ENCODE data around the gene EHBP1.

The EHBP1 gene

DNA sequence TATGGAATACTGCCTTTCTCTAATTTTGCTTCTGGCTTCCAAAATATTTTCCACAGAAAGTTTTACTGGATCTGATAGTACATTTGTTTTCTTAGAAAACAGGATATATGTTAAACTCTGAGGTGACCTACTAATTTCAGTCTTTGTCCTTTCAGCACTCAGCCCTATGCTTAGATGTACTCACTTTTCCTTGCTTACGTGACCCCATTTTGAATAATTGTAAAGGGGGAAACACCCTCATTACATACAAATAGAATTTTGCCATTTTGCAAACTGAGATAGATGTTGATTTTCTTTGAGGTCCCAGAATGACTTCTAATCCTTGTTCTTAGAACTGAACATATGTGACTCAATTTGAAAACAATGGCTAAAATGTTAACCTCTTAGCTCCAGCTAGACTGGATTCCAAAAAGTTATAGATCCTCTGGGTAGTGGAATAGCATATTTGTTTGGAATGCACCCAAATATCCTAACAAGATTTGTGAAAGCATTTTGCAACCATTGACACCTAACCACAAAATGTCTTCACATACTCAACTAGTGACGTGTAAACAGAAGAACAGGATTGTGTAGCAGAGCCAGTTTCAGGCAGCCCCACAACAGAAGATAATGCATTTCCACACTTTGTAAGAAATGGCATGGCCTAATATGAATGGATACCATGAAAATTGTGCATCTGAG, 44.8 kb upstream of the EHBP1 start:
- WGBS, 2 donors (ENCODE audit: extremely low coverage in 2 of 2, insufficient read length in 2 of 2, insufficient replicate concordance in 1 of 2), result no CpG with 5 or more reads among the region's 2 CpGs
- DNase-seq (ENCODE audit: low spot score), result no peak
- no peak overlapping the region for H3K27ac ChIP-seq (replicated peaks; ENCODE audit: low read length)

DNA sequence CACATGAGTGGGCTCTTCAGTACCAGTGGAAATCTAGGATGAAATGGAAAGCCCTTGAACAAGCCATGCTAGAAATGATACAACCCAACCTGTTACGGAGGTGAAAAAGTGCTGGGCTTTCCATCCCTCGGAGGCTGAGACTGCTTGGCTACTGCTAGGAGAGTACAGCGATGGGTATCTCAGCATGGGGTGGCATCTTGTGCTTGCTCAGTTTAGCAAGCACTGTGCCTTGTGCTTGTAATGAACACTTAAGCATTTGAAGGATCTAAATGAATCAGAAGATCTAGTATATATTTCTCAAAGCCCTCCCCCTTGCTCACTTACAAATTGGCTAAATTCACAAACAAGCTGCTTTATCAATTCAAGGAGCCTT, 44.3 kb upstream of the EHBP1 start:
- Histone ChIP-seq H2AK5ac (ENCODE audit: low read depth, low read length) (no peak overlapping the region), H3K9me3 (replicated peaks in 1 of 2; ENCODE audit: control insufficient read depth in 2 of 2, insufficient read depth in 1 of 2, low read depth in 1 of 2, low read length in 2 of 2) (no peaks in the 10 kb centered on the region), H3K9ac (ENCODE audit: low read depth, low read length, poor library complexity) (no peak overlapping the region), H3K27me3 (ENCODE audit: control insufficient read depth in 3 of 3, insufficient read depth in 3 of 3, low read depth in 1 of 3, low read length in 3 of 3) (no peaks in the 10 kb centered on the region), H3K79me1 (ENCODE audit: low read depth, low read length) (no peaks in the 10 kb centered on the region), H3K4ac (ENCODE audit: low read length) (no peak overlapping the region), H3K27ac (replicated peaks; ENCODE audit: low read length) (no peak overlapping the region), H4K8ac (ENCODE audit: low read depth, low read length) (no peak overlapping the region), H4K91ac (ENCODE audit: low read depth, low read length, poor library complexity) (no peak overlapping the region), H2AFZ (ENCODE audit: low read length) (peak overlapping the region; percentile 2), H2BK5ac (ENCODE audit: low read length) (no peak overlapping the region), H3K4me1 (ENCODE audit: control insufficient read depth in 2 of 2, insufficient read depth in 1 of 2, low read depth in 1 of 2, low read length in 2 of 2) (peaks cover 3 to 22% of the 10 kb centered on the region in 2 donors), H2BK15ac (ENCODE audit: low read length) (no peak overlapping the region), H3K18ac (ENCODE audit: low read length) (no peak overlapping the region), H2BK12ac (ENCODE audit: low read length) (no peak overlapping the region), H3K14ac (ENCODE audit: low read length) (no peak overlapping the region), H3K23ac (ENCODE audit: low read depth, low read length, poor library complexity) (no peak overlapping the region), H3K4me2 (ENCODE audit: insufficient read depth, low read length, poor library complexity, severe bottlenecking) (no peak overlapping the region), H2BK120ac (ENCODE audit: low read depth, low read length) (no peak overlapping the region), H3K4me3 (ENCODE audit: low read length in 2 of 2) (no peak overlapping the region), H3K36me3 (replicated peaks in 1 of 2; ENCODE audit: control insufficient read depth in 2 of 2, insufficient read depth in 2 of 2, low read length in 2 of 2) (no peaks in the 10 kb centered on the region)
- no CpG with 5 or more reads among the region's 3 CpGs for WGBS, 2 donors (ENCODE audit: extremely low coverage in 2 of 2, insufficient read length in 2 of 2, insufficient replicate concordance in 1 of 2)
- no peak for DNase-seq (ENCODE audit: low spot score)

More for the DNA sequence above, 44.8 kb upstream of the EHBP1 start:
- Histone ChIP-seq H2BK15ac (ENCODE audit: low read length) (no peak overlapping the region), H2BK12ac (ENCODE audit: low read length) (no peak overlapping the region), H2AFZ (ENCODE audit: low read length) (peak overlapping the region; percentile 2), H3K9ac (ENCODE audit: low read depth, low read length, poor library complexity) (no peak overlapping the region), H3K9me3 (replicated peaks in 1 of 2; ENCODE audit: control insufficient read depth in 2 of 2, insufficient read depth in 1 of 2, low read depth in 1 of 2, low read length in 2 of 2) (no peaks in the 10 kb centered on the region), H3K79me1 (ENCODE audit: low read depth, low read length) (no peaks in the 10 kb centered on the region), H4K8ac (ENCODE audit: low read depth, low read length) (no peak overlapping the region), H3K27me3 (ENCODE audit: control insufficient read depth in 3 of 3, insufficient read depth in 3 of 3, low read depth in 1 of 3, low read length in 3 of 3) (no peaks in the 10 kb centered on the region), H3K36me3 (replicated peaks in 1 of 2; ENCODE audit: control insufficient read depth in 2 of 2, insufficient read depth in 2 of 2, low read length in 2 of 2) (no peaks in the 10 kb centered on the region), H2AK5ac (ENCODE audit: low read depth, low read length) (no peak overlapping the region), H2BK120ac (ENCODE audit: low read depth, low read length) (no peak overlapping the region), H3K18ac (ENCODE audit: low read length) (no peak overlapping the region), H3K4me3 (ENCODE audit: low read length in 2 of 2) (no peak overlapping the region), H3K4me2 (ENCODE audit: insufficient read depth, low read length, poor library complexity, severe bottlenecking) (no peak overlapping the region), H4K91ac (ENCODE audit: low read depth, low read length, poor library complexity) (no peak overlapping the region), H2BK5ac (ENCODE audit: low read length) (no peak overlapping the region), H3K23ac (ENCODE audit: low read depth, low read length, poor library complexity) (no peak overlapping the region), H3K4me1 (ENCODE audit: control insufficient read depth in 2 of 2, insufficient read depth in 1 of 2, low read depth in 1 of 2, low read length in 2 of 2) (peaks cover 3 to 22% of the 10 kb centered on the region in 2 donors), H3K4ac (ENCODE audit: low read length) (no peak overlapping the region), H3K14ac (ENCODE audit: low read length) (no peak overlapping the region)

DNA sequence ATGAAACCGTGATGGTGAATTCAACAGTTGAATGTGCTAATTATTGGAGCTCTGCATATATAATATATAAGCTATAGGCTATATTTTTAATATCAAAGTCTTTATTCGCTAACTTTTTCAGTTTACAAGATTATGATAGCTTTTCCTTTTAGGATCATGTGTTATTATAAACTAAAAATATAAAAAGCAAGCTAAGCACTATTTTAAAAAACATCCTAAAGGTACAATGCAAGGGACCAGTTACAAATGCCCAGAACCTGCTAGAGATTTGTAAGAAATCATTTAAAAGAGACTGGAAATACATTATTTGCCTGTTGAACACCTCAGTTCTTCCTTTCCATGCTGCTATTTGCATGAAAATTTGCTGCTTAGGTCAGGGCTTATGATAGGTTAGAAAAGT, 43.4 kb upstream of the EHBP1 start:
- Histone ChIP-seq H3K36me3 (replicated peaks in 1 of 2; ENCODE audit: control insufficient read depth in 2 of 2, insufficient read depth in 2 of 2, low read length in 2 of 2) (no peaks in the 10 kb centered on the region), H2BK15ac (ENCODE audit: low read length) (no peak overlapping the region), H3K14ac (ENCODE audit: low read length) (no peak overlapping the region), H3K79me1 (ENCODE audit: low read depth, low read length) (no peaks in the 10 kb centered on the region), H3K4me1 (ENCODE audit: control insufficient read depth in 2 of 2, insufficient read depth in 1 of 2, low read depth in 1 of 2, low read length in 2 of 2) (peaks cover 3 to 22% of the 10 kb centered on the region in 2 donors), H3K9ac (ENCODE audit: low read depth, low read length, poor library complexity) (no peak overlapping the region), H3K18ac (ENCODE audit: low read length) (no peak overlapping the region), H3K27me3 (ENCODE audit: control insufficient read depth in 3 of 3, insufficient read depth in 3 of 3, low read depth in 1 of 3, low read length in 3 of 3) (no peaks in the 10 kb centered on the region), H3K4me3 (ENCODE audit: low read length in 2 of 2) (no peak overlapping the region), H4K8ac (ENCODE audit: low read depth, low read length) (no peak overlapping the region), H3K27ac (replicated peaks; ENCODE audit: low read length) (no peak overlapping the region), H2BK5ac (ENCODE audit: low read length) (no peak overlapping the region), H2BK120ac (ENCODE audit: low read depth, low read length) (no peak overlapping the region), H2AK5ac (ENCODE audit: low read depth, low read length) (no peak overlapping the region), H3K23ac (ENCODE audit: low read depth, low read length, poor library complexity) (no peak overlapping the region), H2BK12ac (ENCODE audit: low read length) (no peak overlapping the region), H3K4ac (ENCODE audit: low read length) (no peak overlapping the region), H2AFZ (ENCODE audit: low read length) (no peak overlapping the region), H4K91ac (ENCODE audit: low read depth, low read length, poor library complexity) (no peak overlapping the region), H3K9me3 (replicated peaks in 1 of 2; ENCODE audit: control insufficient read depth in 2 of 2, insufficient read depth in 1 of 2, low read depth in 1 of 2, low read length in 2 of 2) (no peaks in the 10 kb centered on the region), H3K4me2 (ENCODE audit: insufficient read depth, low read length, poor library complexity, severe bottlenecking) (no peak overlapping the region)
- WGBS, 2 donors (ENCODE audit: extremely low coverage in 2 of 2, insufficient read length in 2 of 2, insufficient replicate concordance in 1 of 2), result no CpG with 5 or more reads among the region's 2 CpGs
- no peak for DNase-seq (ENCODE audit: low spot score)

DNA sequence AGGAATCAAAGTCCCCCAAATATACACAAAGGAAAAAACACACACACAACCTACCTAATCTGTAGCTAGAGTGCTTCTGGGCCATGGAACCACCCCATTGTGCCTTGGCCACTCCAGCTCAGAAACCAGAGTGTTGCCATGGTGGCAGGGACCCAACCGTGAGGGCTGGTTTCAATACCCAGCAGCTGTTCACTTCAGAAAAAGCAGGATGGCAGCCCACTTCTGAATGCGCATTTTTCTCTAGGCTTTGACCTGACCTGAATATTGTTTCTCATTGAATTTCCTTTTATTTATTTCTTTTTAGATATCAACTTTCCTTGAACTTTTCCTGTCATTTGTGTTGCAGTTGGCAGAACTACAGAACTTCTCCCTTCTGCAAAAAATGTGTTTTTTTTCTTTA, 43.0 kb upstream of the EHBP1 start:
- Histone ChIP-seq H3K27ac (replicated peaks; ENCODE audit: low read length) (no peak overlapping the region), H3K4me1 (ENCODE audit: control insufficient read depth in 2 of 2, insufficient read depth in 1 of 2, low read depth in 1 of 2, low read length in 2 of 2) (peaks cover 3 to 22% of the 10 kb centered on the region in 2 donors), H2BK5ac (ENCODE audit: low read length) (no peak overlapping the region), H3K9me3 (replicated peaks in 1 of 2; ENCODE audit: control insufficient read depth in 2 of 2, insufficient read depth in 1 of 2, low read depth in 1 of 2, low read length in 2 of 2) (no peaks in the 10 kb centered on the region), H3K4me3 (ENCODE audit: low read length in 2 of 2) (no peak overlapping the region), H4K8ac (ENCODE audit: low read depth, low read length) (no peak overlapping the region), H2BK15ac (ENCODE audit: low read length) (no peak overlapping the region), H3K27me3 (ENCODE audit: control insufficient read depth in 3 of 3, insufficient read depth in 3 of 3, low read depth in 1 of 3, low read length in 3 of 3) (no peaks in the 10 kb centered on the region), H3K36me3 (replicated peaks in 1 of 2; ENCODE audit: control insufficient read depth in 2 of 2, insufficient read depth in 2 of 2, low read length in 2 of 2) (no peaks in the 10 kb centered on the region), H3K23ac (ENCODE audit: low read depth, low read length, poor library complexity) (no peak overlapping the region), H2AK5ac (ENCODE audit: low read depth, low read length) (no peak overlapping the region), H3K14ac (ENCODE audit: low read length) (no peak overlapping the region), H3K79me1 (ENCODE audit: low read depth, low read length) (no peaks in the 10 kb centered on the region), H2AFZ (ENCODE audit: low read length) (no peak overlapping the region), H3K9ac (ENCODE audit: low read depth, low read length, poor library complexity) (no peak overlapping the region), H3K4me2 (ENCODE audit: insufficient read depth, low read length, poor library complexity, severe bottlenecking) (no peak overlapping the region), H4K91ac (ENCODE audit: low read depth, low read length, poor library complexity) (no peak overlapping the region), H3K4ac (ENCODE audit: low read length) (no peak overlapping the region), H2BK12ac (ENCODE audit: low read length) (no peak overlapping the region), H2BK120ac (ENCODE audit: low read depth, low read length) (no peak overlapping the region), H3K18ac (ENCODE audit: low read length) (no peak overlapping the region)
- no CpG with 5 or more reads among the region's 2 CpGs for WGBS, 2 donors (ENCODE audit: extremely low coverage in 2 of 2, insufficient read length in 2 of 2, insufficient replicate concordance in 1 of 2)
- DNase-seq (ENCODE audit: low spot score), result no peak
